HL-60 (cell line): Measurements from ENCODE around the gene IGFALS.

Experiments
- DNase-seq, 2 experiments: peaks; one replicate each; pipeline ENCODE4 v3.0.0-alpha.2; 2010 to 2020; ENCODE audit warnings: low read depth in 1 of 2, low spot score in 1 of 2
- H3K27ac ChIP-seq: fragments of 250-450 bp; sonication (Bioruptor Pico); replicated peaks from 2 replicates; pipeline ENCODE4 v1.5.1; 2020; ENCODE audit warnings: mild to moderate bottlenecking, moderate library complexity
- H3K27me3 ChIP-seq: fragments of 250-450 bp; sonication (Bioruptor Pico); 2 replicates; pipeline ENCODE4 v1.5.1; 2021; ENCODE audit warnings: mild to moderate bottlenecking, moderate library complexity; ENCODE audit not compliant: insufficient read depth, poor library complexity, severe bottlenecking
- H3K4me3 ChIP-seq: replicated peaks from 2 replicates; pipeline ENCODE4 v1.5.1; 2011; ENCODE audit warnings: mild to moderate bottlenecking, control low read depth, low read length; ENCODE audit not compliant: insufficient read depth
- CTCF ChIP-seq: IDR thresholded peaks from one replicate; pipeline ENCODE4 v1.5.1; 2011; ENCODE audit warnings: low read length, control low read depth, inconsistent platforms; ENCODE audit not compliant: insufficient read depth
- GABPA ChIP-seq: IDR thresholded peaks from 2 replicates; pipeline ENCODE4 v1.6.1; 2012; ENCODE audit warnings: low read depth
- POLR2AphosphoS5 ChIP-seq: IDR thresholded peaks from 2 replicates; pipeline ENCODE4 v1.6.1; 2012; ENCODE audit warnings: low read depth
- REST ChIP-seq: IDR thresholded peaks from 2 replicates; pipeline ENCODE4 v1.6.1; 2012; ENCODE audit warnings: low read depth; ENCODE audit not compliant: insufficient replicate concordance
- SPI1 ChIP-seq: IDR thresholded peaks from 2 replicates; pipeline ENCODE4 v1.6.1; 2012; ENCODE audit warnings: low read depth, mild to moderate bottlenecking, borderline replicate concordance

Gene IGFALS

GRCh38 chr16:1757714-1758461, 35.6 kb downstream of the IGFALS start:
- no peak for TF ChIP-seq CTCF
- TF ChIP-seq POLR2AphosphoS5: no peak
- TF ChIP-seq REST: no peak
- no peak overlapping the region for H3K27ac ChIP-seq
- H3K27me3 ChIP-seq: no peaks in the 10 kb centered on the region
- no peak for DNase-seq
- no peak overlapping the region for H3K4me3 ChIP-seq

GRCh38 chr16:1754204-1754603, 39.3 kb downstream of the IGFALS start:
- no peak overlapping the region for H3K27ac ChIP-seq
- H3K27me3 ChIP-seq: no peaks in the 10 kb centered on the region
- no peak overlapping the region for H3K4me3 ChIP-seq
- TF ChIP-seq GABPA (no peak), SPI1 (no peak), POLR2AphosphoS5 (no peak), REST (no peak), CTCF (no peak)
- DNase-seq: no peak

GRCh38 chr16:1752853-1753252, 40.7 kb downstream of the IGFALS start:
- TF ChIP-seq SPI1 (no peak), GABPA (no peak), POLR2AphosphoS5 (no peak), CTCF (no peak), REST (no peak)

More at GRCh38 chr16:1752853-1753252, 40.7 kb downstream of the IGFALS start:
- DNase-seq: no peak
- Histone ChIP-seq H3K27ac (no peak overlapping the region), H3K4me3 (no peak overlapping the region), H3K27me3 (no peaks in the 10 kb centered on the region)
